Measurements from ENCODE around the gene MMEL1.

DNA sequence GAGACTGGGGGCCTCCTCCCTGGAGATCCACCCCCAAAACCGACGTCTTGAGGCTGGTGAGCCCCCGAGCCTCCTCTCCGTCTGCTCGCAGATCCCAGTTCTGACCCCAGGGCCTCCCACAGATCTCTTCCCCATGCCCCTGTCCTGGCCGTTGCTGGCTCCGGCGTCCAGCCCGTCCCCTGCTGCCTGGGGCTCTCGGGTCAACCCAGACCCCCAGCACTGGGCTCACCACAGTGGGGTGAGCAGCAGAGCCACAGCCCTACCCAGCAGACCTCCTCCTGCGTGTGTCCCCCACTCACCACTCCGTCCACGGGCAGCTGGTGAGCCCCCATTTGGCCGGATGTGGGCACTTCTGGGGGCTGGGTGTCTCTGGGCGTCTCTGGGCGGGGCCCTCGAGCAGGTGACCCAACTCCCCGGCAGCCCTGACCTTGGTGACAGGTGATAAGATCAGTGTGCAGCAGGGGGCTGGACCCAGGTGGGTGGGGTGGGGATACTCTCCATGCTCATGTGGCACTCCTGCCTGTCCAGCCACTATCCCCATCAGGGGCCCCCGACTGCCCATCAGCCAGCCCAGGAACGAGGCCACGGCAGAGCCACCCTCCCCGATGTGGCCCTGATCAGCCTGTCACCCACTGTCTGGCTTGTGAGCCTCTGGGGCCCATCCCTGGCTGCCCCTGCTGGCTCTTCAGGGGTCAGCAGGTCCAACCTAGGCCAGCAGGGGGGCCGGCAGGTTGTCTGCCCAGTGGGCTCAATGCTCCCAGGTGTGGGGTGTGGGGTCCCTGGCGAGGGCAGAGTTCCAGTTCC lies 75.9 kb downstream of the MMEL1 start:
- TF ChIP-seq POLR2A (IDR thresholded peaks at IDR 0.05) = no peak
- TF ChIP-seq, protein P1, sequence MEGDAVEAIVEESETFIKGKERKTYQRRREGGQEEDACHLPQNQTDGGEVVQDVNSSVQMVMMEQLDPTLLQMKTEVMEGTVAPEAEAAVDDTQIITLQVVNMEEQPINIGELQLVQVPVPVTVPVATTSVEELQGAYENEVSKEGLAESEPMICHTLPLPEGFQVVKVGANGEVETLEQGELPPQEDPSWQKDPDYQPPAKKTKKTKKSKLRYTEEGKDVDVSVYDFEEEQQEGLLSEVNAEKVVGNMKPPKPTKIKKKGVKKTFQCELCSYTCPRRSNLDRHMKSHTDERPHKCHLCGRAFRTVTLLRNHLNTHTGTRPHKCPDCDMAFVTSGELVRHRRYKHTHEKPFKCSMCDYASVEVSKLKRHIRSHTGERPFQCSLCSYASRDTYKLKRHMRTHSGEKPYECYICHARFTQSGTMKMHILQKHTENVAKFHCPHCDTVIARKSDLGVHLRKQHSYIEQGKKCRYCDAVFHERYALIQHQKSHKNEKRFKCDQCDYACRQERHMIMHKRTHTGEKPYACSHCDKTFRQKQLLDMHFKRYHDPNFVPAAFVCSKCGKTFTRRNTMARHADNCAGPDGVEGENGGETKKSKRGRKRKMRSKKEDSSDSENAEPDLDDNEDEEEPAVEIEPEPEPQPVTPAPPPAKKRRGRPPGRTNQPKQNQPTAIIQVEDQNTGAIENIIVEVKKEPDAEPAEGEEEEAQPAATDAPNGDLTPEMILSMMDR (IDR thresholded peaks at IDR 0.05) = no peak

Measured in right lobe of liver (tissue), 4 donors.